Vagina (tissue), 2 donors: Measurements from ENCODE around the gene SALL1.

ENCODE experiments used
- CTCF ChIP-seq, 3 experiments: fragments of 450-650 bp in 2 of 3; fragments of 200-600 bp in 1 of 3; sonication (generic) in 1 of 3; IDR thresholded peaks; one replicate each; pipeline ENCODE4 v1.5.1; 2017 to 2019; ENCODE audit warnings: antibody characterized with exemption in 3 of 3, mild to moderate bottlenecking in 2 of 3, moderate library complexity in 2 of 3
- POLR2AphosphoS5 ChIP-seq, 2 donors: sonication (generic); formaldehyde crosslinking; IDR thresholded peaks; one replicate each; pipeline ENCODE4 v1.9.0; 2017; ENCODE audit warnings: antibody characterized with exemption in 2 of 2, mild to moderate bottlenecking in 2 of 2, low read depth in 1 of 2; ENCODE audit not compliant: insufficient read depth in 1 of 2

DNA sequence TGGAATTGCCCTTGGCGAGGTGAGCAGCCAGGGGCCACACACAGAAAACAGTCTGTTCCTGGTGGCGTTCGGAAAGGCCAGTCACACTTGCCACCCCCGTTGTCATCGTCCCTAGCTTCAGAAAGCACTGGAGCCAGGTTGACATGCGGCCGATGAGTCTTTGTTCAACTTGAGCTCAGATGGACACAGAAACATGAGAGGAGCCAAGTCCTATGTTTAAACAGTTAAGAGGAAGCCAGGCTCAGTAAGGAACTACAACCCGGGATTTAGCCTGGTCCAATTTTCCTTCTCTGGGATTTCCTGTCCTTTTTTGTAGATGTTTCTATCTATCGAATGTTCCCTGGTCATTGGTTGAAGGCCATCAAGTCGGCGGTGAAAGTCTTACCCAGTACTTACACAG is 19.5 kb downstream of the SALL1 start:
- TF ChIP-seq CTCF (IDR thresholded peaks at IDR 0.05) (no peak), POLR2AphosphoS5 (IDR thresholded peaks at IDR 0.05; ENCODE audit: insufficient read depth in 1 of 2, low read depth in 1 of 2) (no peak)
